GM23338 (cell line): Measurements from ENCODE around the gene MKLN1. TPM values are rescaled to one million over a fixed set of nuclear protein-coding genes. Genes with fewer than 3 reads are reported as not detected.

ENCODE experiments used
- ATAC-seq: fragments of 200-7000 bp; cut with Tn5 transposase; 3 replicates; pipeline ENCODE4 v1.9.1; 2020
- DNase-seq: peaks from one replicate; pipeline ENCODE4 v3.0.0-alpha.2; 2015; ENCODE audit warnings: low spot score
- H2AFZ ChIP-seq: fragments of 200-600 bp; sonication (generic); 2 replicates; pipeline ENCODE4 v1.8.0; 2016; ENCODE audit warnings: antibody characterized with exemption, mild to moderate bottlenecking, moderate library complexity
- H3F3A ChIP-seq: fragments of 200-600 bp; sonication (generic); replicated peaks from 2 replicates; pipeline ENCODE4 v1.8.0; 2017; ENCODE audit warnings: antibody characterized with exemption, mixed run types, low read depth
- H3K27ac ChIP-seq: fragments of 200-600 bp; sonication (generic); 2 replicates; pipeline ENCODE4 v1.6.1; 2016; ENCODE audit warnings: low read depth
- H3K27me3 ChIP-seq: fragments of 200-600 bp; sonication (generic); 2 replicates; pipeline ENCODE4 v1.8.0; 2016; ENCODE audit warnings: mild to moderate bottlenecking, mixed run types, moderate library complexity; ENCODE audit not compliant: insufficient read depth
- H3K36me3 ChIP-seq: fragments of 200-600 bp; sonication (generic); 2 replicates; pipeline ENCODE4 v1.8.0; 2016; ENCODE audit warnings: mild to moderate bottlenecking; ENCODE audit not compliant: insufficient read depth
- H3K4me1 ChIP-seq: fragments of 200-600 bp; sonication (generic); 2 replicates; pipeline ENCODE4 v1.8.0; 2016; ENCODE audit warnings: mild to moderate bottlenecking, moderate library complexity; ENCODE audit not compliant: insufficient read depth
- H3K4me2 ChIP-seq: fragments of 200-600 bp; sonication (generic); 2 replicates; pipeline ENCODE4 v1.7.1; 2017; ENCODE audit warnings: mixed run types
- H3K4me3 ChIP-seq: fragments of 200-600 bp; sonication (generic); 2 replicates; pipeline ENCODE4 v1.6.1; 2016; ENCODE audit warnings: mixed run types
- H3K79me2 ChIP-seq: fragments of 200-600 bp; sonication (generic); replicated peaks from 2 replicates; pipeline ENCODE4 v1.8.0; 2017; ENCODE audit warnings: mild to moderate bottlenecking; ENCODE audit not compliant: insufficient read depth
- H3K9me2 ChIP-seq: fragments of 200-600 bp; sonication (generic); 2 replicates; pipeline ENCODE4 v1.8.0; 2017; ENCODE audit not compliant: insufficient read depth
- H4K20me1 ChIP-seq: fragments of 200-600 bp; sonication (generic); replicated peaks from 2 replicates; pipeline ENCODE4 v1.8.0; 2017; ENCODE audit warnings: mild to moderate bottlenecking; ENCODE audit not compliant: insufficient read depth
- H3K27ac Mint-ChIP-seq: 2 replicates; pipeline ENCODE4 v1.8.0; 2020; ENCODE audit warnings: inconsistent platforms, mild to moderate bottlenecking, moderate library complexity, mixed read lengths
- H3K27me3 Mint-ChIP-seq: 3 replicates; pipeline ENCODE4 v1.8.0; 2022; ENCODE audit warnings: low read depth, mild to moderate bottlenecking, moderate library complexity, mixed read lengths, inconsistent platforms; ENCODE audit not compliant: insufficient read depth, poor library complexity
- H3K36me3 Mint-ChIP-seq: 3 replicates; pipeline ENCODE4 v1.8.0; 2021; ENCODE audit warnings: low read depth, mild to moderate bottlenecking, inconsistent platforms, moderate library complexity, mixed read lengths
- H3K4me1 Mint-ChIP-seq: 3 replicates; pipeline ENCODE4 v1.8.0; 2020; ENCODE audit warnings: mild to moderate bottlenecking, inconsistent platforms, mixed read lengths
- H3K4me3 Mint-ChIP-seq: 3 replicates; pipeline ENCODE4 v1.8.0; 2021; ENCODE audit warnings: moderate library complexity, mild to moderate bottlenecking, inconsistent platforms, mixed read lengths
- H3K9me3 Mint-ChIP-seq: 3 replicates; pipeline ENCODE4 v1.8.0; 2020; ENCODE audit warnings: moderate library complexity, mild to moderate bottlenecking, inconsistent platforms, mixed read lengths
- CREB1 ChIP-seq: fragments of 250-450 bp; sonication (Bioruptor Pico); IDR thresholded peaks from 2 replicates; pipeline ENCODE4 v1.5.0; 2020; ENCODE audit warnings: low read depth, mild to moderate bottlenecking, moderate library complexity
- CTCF ChIP-seq, 2 experiments: fragments of 200-600 bp in 1 of 2; sonication (generic) in 1 of 2; conservative IDR thresholded peaks; 2 replicates each; pipeline versions ENCODE4 v1.5.1 to v1.6.1; 2016 to 2017; ENCODE audit warnings: antibody characterized with exemption in 2 of 2, low read depth in 2 of 2, mild to moderate bottlenecking in 2 of 2, moderate library complexity in 1 of 2
- ETS1 ChIP-seq: IDR thresholded peaks from 2 replicates; pipeline ENCODE4 v1.6.1; 2016; ENCODE audit warnings: antibody characterized with exemption
- EZH2 ChIP-seq: fragments of 200-600 bp; sonication (generic); IDR thresholded peaks from one replicate; pipeline ENCODE4 v1.8.0; 2017; ENCODE audit warnings: antibody characterized with exemption, mild to moderate bottlenecking, low read depth; ENCODE audit not compliant: unreplicated experiment
- EZH2phosphoT487 ChIP-seq: fragments of 200-600 bp; sonication (generic); IDR thresholded peaks from one replicate; pipeline ENCODE4 v1.8.1; 2018; ENCODE audit warnings: antibody characterized with exemption; ENCODE audit not compliant: unreplicated experiment
- JUNB ChIP-seq: IDR thresholded peaks from one replicate; pipeline ENCODE4 v1.6.1; 2016; ENCODE audit warnings: antibody characterized with exemption; ENCODE audit not compliant: unreplicated experiment
- NANOG ChIP-seq: IDR thresholded peaks from 2 replicates; pipeline ENCODE4 v1.6.1; 2016; ENCODE audit warnings: antibody characterized with exemption, borderline replicate concordance
- POLR2AphosphoS5 ChIP-seq: IDR thresholded peaks from 2 replicates; pipeline ENCODE4 v1.6.1; 2016; ENCODE audit warnings: antibody characterized with exemption, low read depth
- REST ChIP-seq: IDR thresholded peaks from one replicate; pipeline ENCODE4 v1.6.1; 2018; ENCODE audit warnings: antibody characterized with exemption; ENCODE audit not compliant: unreplicated experiment
- STAT1 ChIP-seq: IDR thresholded peaks from one replicate; pipeline ENCODE4 v1.6.1; 2016; ENCODE audit warnings: antibody characterized with exemption; ENCODE audit not compliant: unreplicated experiment
- ZNF114 ChIP-seq: fragments of 250-450 bp; sonication (Bioruptor Pico); IDR thresholded peaks from 2 replicates; pipeline ENCODE4 v1.5.0; 2020; ENCODE audit warnings: mild to moderate bottlenecking, moderate library complexity
- ZNF331 ChIP-seq: fragments of 250-450 bp; sonication (Bioruptor Pico); IDR thresholded peaks from 2 replicates; pipeline ENCODE4 v1.5.0; 2020; ENCODE audit warnings: low read depth, mild to moderate bottlenecking, moderate library complexity
- ZNF462 ChIP-seq: fragments of 250-450 bp; sonication (Bioruptor Pico); IDR thresholded peaks from 2 replicates; pipeline ENCODE4 v1.5.0; 2020; ENCODE audit warnings: mild to moderate bottlenecking, moderate library complexity
- polyA plus RNA-seq: library from polyadenylated mRNA; unstranded; fragments of >200 nt; fragmentation: Nextera tagmentation; extraction: Ambion mirVana; gene quantifications from 2 replicates; pipeline ENCODE4 v1.2.1, GENCODE V29; 2016
- total RNA-seq: library from RNA; depleted of rRNA; stranded (reverse); fragments of >200 nt; shearing (Covaris generic); gene quantifications from 2 replicates; pipeline ENCODE4 v1.2.3, GENCODE V29; 2014

MKLN1 gene
- total and polyA plus RNA-seq, 2 experiments from 2014 or later = 25.3 to 46.5 TPM

GRCh38 chr7:131504157-131504899 is 176.7 kb downstream of the MKLN1 start:
- H3K79me2 ChIP-seq = peaks cover 20% of the 10 kb centered on the region
- H3K27me3 ChIP-seq = no peaks in the 10 kb centered on the region
- ATAC-seq (no peak), DNase-seq (no peak)
- Mint-ChIP-seq H3K36me3 (peaks cover 98% of the 10 kb centered on the region), H3K27me3 (peaks cover 54% of the 10 kb centered on the region), H3K4me3 (no peak overlapping the region; the same call in 2 of the 3 replicates), H3K4me1 (peaks cover 47% of the 10 kb centered on the region), H3K9me3 (no peaks in the 10 kb centered on the region; the same call in 2 of the 3 replicates), H3K27ac (peak overlapping the region; percentile 90; the same call in 1 of the 2 replicates)
- H3F3A ChIP-seq = peaks cover 94% of the 10 kb centered on the region
- H3K4me2 ChIP-seq = no peak overlapping the region
- TF ChIP-seq EZH2 = no peak
- no peak for TF ChIP-seq ZNF462 (CRISPR knock-in tag)
- TF ChIP-seq ZNF331 (CRISPR knock-in tag) = no peak
- no peak for TF ChIP-seq POLR2AphosphoS5
- TF ChIP-seq ZNF114 (CRISPR knock-in tag) = no peak
- TF ChIP-seq CREB1 (CRISPR knock-in tag) = no peak
- TF ChIP-seq CTCF (conservative IDR thresholded peaks at IDR 0.05; ENCODE audit: low read depth in 2 of 2) = no peak
- no peak for TF ChIP-seq STAT1
- TF ChIP-seq ETS1 = no peak
- no peak for TF ChIP-seq JUNB
- no peak for TF ChIP-seq REST
- no peak for TF ChIP-seq EZH2phosphoT487
- no peak for TF ChIP-seq NANOG
- H3K9me2 ChIP-seq = no peaks in the 10 kb centered on the region
- H2AFZ ChIP-seq = no peak overlapping the region
- peak overlapping the region; percentile 91 for H3K27ac ChIP-seq
- no peak overlapping the region for H3K4me3 ChIP-seq
- peaks cover 50% of the 10 kb centered on the region for H4K20me1 ChIP-seq
- H3K4me1 ChIP-seq = peaks cover 16% of the 10 kb centered on the region
- peaks cover 80% of the 10 kb centered on the region for H3K36me3 ChIP-seq
